Measurements from ENCODE around the gene TCTN1. TPM values are rescaled to one million over a fixed set of nuclear protein-coding genes. Genes with fewer than 3 reads are reported as not detected.

TCTN1 gene
- total RNA-seq, 1 experiment from 2014 or later = 40.0 TPM

DNA sequence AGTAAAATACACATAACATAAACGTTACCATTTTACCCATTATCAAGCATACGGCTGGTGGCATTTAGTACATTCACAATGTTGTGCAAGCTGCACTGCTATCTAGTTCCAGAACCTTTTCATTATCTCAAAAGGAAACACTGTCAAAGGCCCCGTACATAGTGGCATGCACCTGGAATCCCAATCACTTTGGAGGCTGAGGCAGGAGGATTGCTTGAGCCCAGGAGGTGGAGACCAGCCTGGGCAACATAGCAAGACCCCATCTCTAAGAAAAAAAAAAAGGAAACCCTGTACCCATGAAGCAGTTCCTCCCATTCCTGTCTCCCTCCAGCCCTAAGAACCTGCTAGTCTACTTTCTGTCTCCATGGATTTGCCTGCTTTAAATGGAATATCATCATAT, 82.4 kb downstream of the TCTN1 start:
- Histone ChIP-seq H3K4me2 (ENCODE audit: low read length) (no peak overlapping the region), H3F3A (ENCODE audit: low read length, unreplicated experiment) (no peaks in the 10 kb centered on the region), H2AFZ (ENCODE audit: low read length) (no peak overlapping the region), H3K9me3 (ENCODE audit: low read length) (no peaks in the 10 kb centered on the region), H3K4me1 (ENCODE audit: insufficient read depth, low read length) (0 out of 2 replicates have a peak, but pooled peaks cover 6% of the 10 kb centered on the region), H3K9me2 (replicated peaks; ENCODE audit: low read length) (no peaks in the 10 kb centered on the region), H3K9ac (ENCODE audit: low read length) (no peak overlapping the region), H3K27ac (ENCODE audit: low read length) (no peak overlapping the region), H3K27me3 (ENCODE audit: low read length) (no peaks in the 10 kb centered on the region), H3K79me2 (ENCODE audit: low read length) (no peaks in the 10 kb centered on the region), H3K4me3 (ENCODE audit: low read length) (no peak overlapping the region), H4K20me1 (ENCODE audit: low read length) (no peaks in the 10 kb centered on the region), H3K36me3 (ENCODE audit: low read depth, low read length) (no peaks in the 10 kb centered on the region)
- ATAC-seq = no peak
- POLR2A ChIA-PET (ENCODE audit: unreplicated experiment) = no interaction called here
- TF ChIP-seq EZH2 (IDR thresholded peaks at IDR 0.05; ENCODE audit: low read length, unreplicated experiment) (no peak), EZH2phosphoT487 (IDR thresholded peaks at IDR 0.05; ENCODE audit: borderline replicate concordance, low read length) (no peak)
- TF ChIP-seq, protein P1, sequence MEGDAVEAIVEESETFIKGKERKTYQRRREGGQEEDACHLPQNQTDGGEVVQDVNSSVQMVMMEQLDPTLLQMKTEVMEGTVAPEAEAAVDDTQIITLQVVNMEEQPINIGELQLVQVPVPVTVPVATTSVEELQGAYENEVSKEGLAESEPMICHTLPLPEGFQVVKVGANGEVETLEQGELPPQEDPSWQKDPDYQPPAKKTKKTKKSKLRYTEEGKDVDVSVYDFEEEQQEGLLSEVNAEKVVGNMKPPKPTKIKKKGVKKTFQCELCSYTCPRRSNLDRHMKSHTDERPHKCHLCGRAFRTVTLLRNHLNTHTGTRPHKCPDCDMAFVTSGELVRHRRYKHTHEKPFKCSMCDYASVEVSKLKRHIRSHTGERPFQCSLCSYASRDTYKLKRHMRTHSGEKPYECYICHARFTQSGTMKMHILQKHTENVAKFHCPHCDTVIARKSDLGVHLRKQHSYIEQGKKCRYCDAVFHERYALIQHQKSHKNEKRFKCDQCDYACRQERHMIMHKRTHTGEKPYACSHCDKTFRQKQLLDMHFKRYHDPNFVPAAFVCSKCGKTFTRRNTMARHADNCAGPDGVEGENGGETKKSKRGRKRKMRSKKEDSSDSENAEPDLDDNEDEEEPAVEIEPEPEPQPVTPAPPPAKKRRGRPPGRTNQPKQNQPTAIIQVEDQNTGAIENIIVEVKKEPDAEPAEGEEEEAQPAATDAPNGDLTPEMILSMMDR (conservative IDR thresholded peaks at IDR 0.05; ENCODE audit: low read depth, low read length) = no peak
- DNase-seq = no peak
- intact Hi-C loops (cut with micrococcal nuclease) = loop anchor here (5.0 to 10.0 kb wide), 2 partner anchors 46 to 231 kb away; partner anchors contain the start of genes FAM216A, GPN3 and PPP1CC
- BruUV-seq (replicated peaks) = no TSS peak
- CTCF ChIA-PET = no interaction called here

DNA sequence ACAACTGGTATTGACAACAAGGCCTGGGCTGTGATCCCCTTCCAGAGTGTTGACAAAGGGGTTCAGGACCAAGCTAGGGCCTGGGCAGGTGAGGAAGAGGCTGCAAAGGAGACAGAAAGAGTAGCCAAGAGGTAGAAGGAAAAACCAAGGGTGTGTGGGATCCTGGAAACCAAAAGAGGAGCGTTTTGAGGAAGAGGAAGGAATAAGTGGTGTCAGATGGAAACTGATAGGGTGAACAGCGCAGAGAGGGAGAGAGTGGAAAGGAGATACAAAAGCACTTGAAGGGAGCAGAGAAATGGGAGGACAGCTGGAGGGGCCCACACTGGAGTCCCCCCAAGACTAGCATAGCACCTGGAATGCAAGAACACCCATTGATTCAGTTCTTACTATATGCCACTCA, 83.3 kb downstream of the TCTN1 start:
- ATAC-seq (no peak), DNase-seq (no peak)
- H3K27ac ChIP-seq (ENCODE audit: low read length) = no peak overlapping the region
- H3K36me3 ChIP-seq (ENCODE audit: low read depth, low read length) = no peaks in the 10 kb centered on the region
- H3F3A ChIP-seq (ENCODE audit: low read length, unreplicated experiment) = no peaks in the 10 kb centered on the region
- no peak overlapping the region for H3K4me3 ChIP-seq (ENCODE audit: low read length)
- H3K4me2 ChIP-seq (ENCODE audit: low read length) = no peak overlapping the region
- H3K27me3 ChIP-seq (ENCODE audit: low read length) = no peaks in the 10 kb centered on the region
- BruUV-seq (replicated peaks) = no TSS peak
- H3K9me2 ChIP-seq (replicated peaks; ENCODE audit: low read length) = no peaks in the 10 kb centered on the region
- TF ChIP-seq EZH2phosphoT487 (IDR thresholded peaks at IDR 0.05; ENCODE audit: borderline replicate concordance, low read length) = no peak
- TF ChIP-seq, protein P1 (conservative IDR thresholded peaks at IDR 0.05; ENCODE audit: low read depth, low read length) = no peak
- TF ChIP-seq EZH2 (IDR thresholded peaks at IDR 0.05; ENCODE audit: low read length, unreplicated experiment) = no peak
- intact Hi-C loops (cut with micrococcal nuclease) = loop anchor here (5.0 to 10.0 kb wide), 2 partner anchors 45 to 232 kb away; partner anchors contain the start of genes FAM216A, GPN3 and PPP1CC
- H3K79me2 ChIP-seq (ENCODE audit: low read length) = no peaks in the 10 kb centered on the region
- 0 out of 2 replicates have a peak, but pooled peaks cover 6% of the 10 kb centered on the region for H3K4me1 ChIP-seq (ENCODE audit: insufficient read depth, low read length)
- ChIA-PET CTCF (no interaction called here), POLR2A (ENCODE audit: unreplicated experiment) (interaction anchor here (0.5 kb wide), 1 partner anchor 47 kb away, joined by 3 read pairs; no protein-coding TSS in a partner anchor)
- no peaks in the 10 kb centered on the region for H3K9me3 ChIP-seq (ENCODE audit: low read length)
- H2AFZ ChIP-seq (ENCODE audit: low read length) = no peak overlapping the region
- H3K9ac ChIP-seq (ENCODE audit: low read length) = no peak overlapping the region
- H4K20me1 ChIP-seq (ENCODE audit: low read length) = no peaks in the 10 kb centered on the region

DNA sequence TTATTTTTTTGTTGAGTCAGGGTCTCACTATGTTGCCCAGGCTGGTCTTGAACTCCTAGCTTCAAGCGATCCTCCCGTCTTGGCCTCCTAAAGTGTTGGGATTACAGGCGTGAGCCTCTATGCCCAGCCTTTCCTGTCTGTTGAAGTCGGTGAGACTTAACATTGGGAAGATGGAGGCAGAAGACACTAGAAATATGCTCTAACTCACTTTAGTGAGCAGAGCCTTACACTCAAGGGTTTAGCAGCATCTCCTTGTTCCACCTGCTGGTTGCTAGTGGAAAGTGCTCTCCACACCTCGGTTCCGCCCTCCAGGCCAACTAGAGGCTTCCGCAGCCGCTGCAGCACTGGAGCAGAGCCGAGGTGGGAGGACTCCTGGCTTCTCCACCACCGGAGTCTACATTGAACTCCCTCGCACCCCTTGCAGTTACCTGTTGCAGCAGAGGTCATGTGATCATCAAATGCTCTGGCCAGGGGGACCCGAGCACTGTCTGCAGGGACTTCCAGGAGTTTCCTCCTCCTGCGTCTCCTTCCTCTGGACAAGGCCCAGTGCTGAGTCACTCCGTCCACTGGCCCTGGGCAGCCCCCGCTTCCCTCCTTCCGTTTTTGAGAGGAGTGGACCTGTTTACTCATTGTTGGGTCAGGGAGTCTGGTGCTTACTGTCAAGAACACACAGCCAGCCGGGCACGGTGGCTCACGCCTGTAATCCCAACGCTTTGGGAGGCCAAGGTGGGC, 84.4 kb downstream of the TCTN1 start:
- CTCF ChIA-PET = no interaction called here
- H3K36me3 ChIP-seq (ENCODE audit: low read depth, low read length) = no peaks in the 10 kb centered on the region
- no peaks in the 10 kb centered on the region for H3K27me3 ChIP-seq (ENCODE audit: low read length)
- H3K4me2 ChIP-seq (ENCODE audit: low read length) = peak overlapping the region; percentile 52
- no peak for TF ChIP-seq EZH2phosphoT487 (IDR thresholded peaks at IDR 0.05; ENCODE audit: borderline replicate concordance, low read length)
- TF ChIP-seq, protein P1 (conservative IDR thresholded peaks at IDR 0.05; ENCODE audit: low read depth, low read length) = peak; percentile 80
- POLR2A ChIA-PET (ENCODE audit: unreplicated experiment) = no interaction called here
- DNase-seq (peak; percentile 97), ATAC-seq (peak; percentile 94)
- peak overlapping the region; percentile 67 for H2AFZ ChIP-seq (ENCODE audit: low read length)
- H4K20me1 ChIP-seq (ENCODE audit: low read length) = no peaks in the 10 kb centered on the region
- no peaks in the 10 kb centered on the region for H3K79me2 ChIP-seq (ENCODE audit: low read length)
- H3K4me1 ChIP-seq (ENCODE audit: insufficient read depth, low read length) = 0 out of 2 replicates have a peak, but pooled peaks cover 6% of the 10 kb centered on the region
- no TSS peak for BruUV-seq (replicated peaks)
- H3F3A ChIP-seq (ENCODE audit: low read length, unreplicated experiment) = no peaks in the 10 kb centered on the region
- intact Hi-C loops (cut with micrococcal nuclease) = loop anchor here (1.0 to 10.0 kb wide), 5 partner anchors 44 to 234 kb away; partner anchors contain the start of genes FAM216A, GPN3, PPP1CC and TCTN1
- H3K9me3 ChIP-seq (ENCODE audit: low read length) = no peaks in the 10 kb centered on the region
- peak overlapping the region; percentile 21; the same call in 1 of the 2 replicates for H3K9ac ChIP-seq (ENCODE audit: low read length)
- no peaks in the 10 kb centered on the region for H3K9me2 ChIP-seq (replicated peaks; ENCODE audit: low read length)
- peak overlapping the region; percentile 65 for H3K27ac ChIP-seq (ENCODE audit: low read length)
- peak overlapping the region; percentile 12; the same call in 1 of the 2 replicates for H3K4me3 ChIP-seq (ENCODE audit: low read length)
